ENCODE data around the gene SLC6A9.

GRCh38 chr1:43958351-43959255 is 72.7 kb downstream of the SLC6A9 start:
- no peak for TF ChIP-seq CTCF (conservative IDR thresholded peaks at IDR 0.05; ENCODE audit: low read depth in 2 of 2)
- TF ChIP-seq EZH2 (IDR thresholded peaks at IDR 0.05; ENCODE audit: low read depth, unreplicated experiment), result no peak
- TF ChIP-seq POLR2AphosphoS5 (IDR thresholded peaks at IDR 0.05; ENCODE audit: low read depth), result no peak
- TF ChIP-seq, protein P1, sequence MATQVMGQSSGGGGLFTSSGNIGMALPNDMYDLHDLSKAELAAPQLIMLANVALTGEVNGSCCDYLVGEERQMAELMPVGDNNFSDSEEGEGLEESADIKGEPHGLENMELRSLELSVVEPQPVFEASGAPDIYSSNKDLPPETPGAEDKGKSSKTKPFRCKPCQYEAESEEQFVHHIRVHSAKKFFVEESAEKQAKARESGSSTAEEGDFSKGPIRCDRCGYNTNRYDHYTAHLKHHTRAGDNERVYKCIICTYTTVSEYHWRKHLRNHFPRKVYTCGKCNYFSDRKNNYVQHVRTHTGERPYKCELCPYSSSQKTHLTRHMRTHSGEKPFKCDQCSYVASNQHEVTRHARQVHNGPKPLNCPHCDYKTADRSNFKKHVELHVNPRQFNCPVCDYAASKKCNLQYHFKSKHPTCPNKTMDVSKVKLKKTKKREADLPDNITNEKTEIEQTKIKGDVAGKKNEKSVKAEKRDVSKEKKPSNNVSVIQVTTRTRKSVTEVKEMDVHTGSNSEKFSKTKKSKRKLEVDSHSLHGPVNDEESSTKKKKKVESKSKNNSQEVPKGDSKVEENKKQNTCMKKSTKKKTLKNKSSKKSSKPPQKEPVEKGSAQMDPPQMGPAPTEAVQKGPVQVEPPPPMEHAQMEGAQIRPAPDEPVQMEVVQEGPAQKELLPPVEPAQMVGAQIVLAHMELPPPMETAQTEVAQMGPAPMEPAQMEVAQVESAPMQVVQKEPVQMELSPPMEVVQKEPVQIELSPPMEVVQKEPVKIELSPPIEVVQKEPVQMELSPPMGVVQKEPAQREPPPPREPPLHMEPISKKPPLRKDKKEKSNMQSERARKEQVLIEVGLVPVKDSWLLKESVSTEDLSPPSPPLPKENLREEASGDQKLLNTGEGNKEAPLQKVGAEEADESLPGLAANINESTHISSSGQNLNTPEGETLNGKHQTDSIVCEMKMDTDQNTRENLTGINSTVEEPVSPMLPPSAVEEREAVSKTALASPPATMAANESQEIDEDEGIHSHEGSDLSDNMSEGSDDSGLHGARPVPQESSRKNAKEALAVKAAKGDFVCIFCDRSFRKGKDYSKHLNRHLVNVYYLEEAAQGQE (IDR thresholded peaks at IDR 0.05; ENCODE audit: unreplicated experiment), result no peak
- TF ChIP-seq JUNB (IDR thresholded peaks at IDR 0.05; ENCODE audit: unreplicated experiment), result no peak
- no peak for TF ChIP-seq NANOG (IDR thresholded peaks at IDR 0.05; ENCODE audit: borderline replicate concordance)
- TF ChIP-seq CREB1 (CRISPR knock-in tag; IDR thresholded peaks at IDR 0.05; ENCODE audit: low read depth), result no peak
- TF ChIP-seq, protein P2, sequence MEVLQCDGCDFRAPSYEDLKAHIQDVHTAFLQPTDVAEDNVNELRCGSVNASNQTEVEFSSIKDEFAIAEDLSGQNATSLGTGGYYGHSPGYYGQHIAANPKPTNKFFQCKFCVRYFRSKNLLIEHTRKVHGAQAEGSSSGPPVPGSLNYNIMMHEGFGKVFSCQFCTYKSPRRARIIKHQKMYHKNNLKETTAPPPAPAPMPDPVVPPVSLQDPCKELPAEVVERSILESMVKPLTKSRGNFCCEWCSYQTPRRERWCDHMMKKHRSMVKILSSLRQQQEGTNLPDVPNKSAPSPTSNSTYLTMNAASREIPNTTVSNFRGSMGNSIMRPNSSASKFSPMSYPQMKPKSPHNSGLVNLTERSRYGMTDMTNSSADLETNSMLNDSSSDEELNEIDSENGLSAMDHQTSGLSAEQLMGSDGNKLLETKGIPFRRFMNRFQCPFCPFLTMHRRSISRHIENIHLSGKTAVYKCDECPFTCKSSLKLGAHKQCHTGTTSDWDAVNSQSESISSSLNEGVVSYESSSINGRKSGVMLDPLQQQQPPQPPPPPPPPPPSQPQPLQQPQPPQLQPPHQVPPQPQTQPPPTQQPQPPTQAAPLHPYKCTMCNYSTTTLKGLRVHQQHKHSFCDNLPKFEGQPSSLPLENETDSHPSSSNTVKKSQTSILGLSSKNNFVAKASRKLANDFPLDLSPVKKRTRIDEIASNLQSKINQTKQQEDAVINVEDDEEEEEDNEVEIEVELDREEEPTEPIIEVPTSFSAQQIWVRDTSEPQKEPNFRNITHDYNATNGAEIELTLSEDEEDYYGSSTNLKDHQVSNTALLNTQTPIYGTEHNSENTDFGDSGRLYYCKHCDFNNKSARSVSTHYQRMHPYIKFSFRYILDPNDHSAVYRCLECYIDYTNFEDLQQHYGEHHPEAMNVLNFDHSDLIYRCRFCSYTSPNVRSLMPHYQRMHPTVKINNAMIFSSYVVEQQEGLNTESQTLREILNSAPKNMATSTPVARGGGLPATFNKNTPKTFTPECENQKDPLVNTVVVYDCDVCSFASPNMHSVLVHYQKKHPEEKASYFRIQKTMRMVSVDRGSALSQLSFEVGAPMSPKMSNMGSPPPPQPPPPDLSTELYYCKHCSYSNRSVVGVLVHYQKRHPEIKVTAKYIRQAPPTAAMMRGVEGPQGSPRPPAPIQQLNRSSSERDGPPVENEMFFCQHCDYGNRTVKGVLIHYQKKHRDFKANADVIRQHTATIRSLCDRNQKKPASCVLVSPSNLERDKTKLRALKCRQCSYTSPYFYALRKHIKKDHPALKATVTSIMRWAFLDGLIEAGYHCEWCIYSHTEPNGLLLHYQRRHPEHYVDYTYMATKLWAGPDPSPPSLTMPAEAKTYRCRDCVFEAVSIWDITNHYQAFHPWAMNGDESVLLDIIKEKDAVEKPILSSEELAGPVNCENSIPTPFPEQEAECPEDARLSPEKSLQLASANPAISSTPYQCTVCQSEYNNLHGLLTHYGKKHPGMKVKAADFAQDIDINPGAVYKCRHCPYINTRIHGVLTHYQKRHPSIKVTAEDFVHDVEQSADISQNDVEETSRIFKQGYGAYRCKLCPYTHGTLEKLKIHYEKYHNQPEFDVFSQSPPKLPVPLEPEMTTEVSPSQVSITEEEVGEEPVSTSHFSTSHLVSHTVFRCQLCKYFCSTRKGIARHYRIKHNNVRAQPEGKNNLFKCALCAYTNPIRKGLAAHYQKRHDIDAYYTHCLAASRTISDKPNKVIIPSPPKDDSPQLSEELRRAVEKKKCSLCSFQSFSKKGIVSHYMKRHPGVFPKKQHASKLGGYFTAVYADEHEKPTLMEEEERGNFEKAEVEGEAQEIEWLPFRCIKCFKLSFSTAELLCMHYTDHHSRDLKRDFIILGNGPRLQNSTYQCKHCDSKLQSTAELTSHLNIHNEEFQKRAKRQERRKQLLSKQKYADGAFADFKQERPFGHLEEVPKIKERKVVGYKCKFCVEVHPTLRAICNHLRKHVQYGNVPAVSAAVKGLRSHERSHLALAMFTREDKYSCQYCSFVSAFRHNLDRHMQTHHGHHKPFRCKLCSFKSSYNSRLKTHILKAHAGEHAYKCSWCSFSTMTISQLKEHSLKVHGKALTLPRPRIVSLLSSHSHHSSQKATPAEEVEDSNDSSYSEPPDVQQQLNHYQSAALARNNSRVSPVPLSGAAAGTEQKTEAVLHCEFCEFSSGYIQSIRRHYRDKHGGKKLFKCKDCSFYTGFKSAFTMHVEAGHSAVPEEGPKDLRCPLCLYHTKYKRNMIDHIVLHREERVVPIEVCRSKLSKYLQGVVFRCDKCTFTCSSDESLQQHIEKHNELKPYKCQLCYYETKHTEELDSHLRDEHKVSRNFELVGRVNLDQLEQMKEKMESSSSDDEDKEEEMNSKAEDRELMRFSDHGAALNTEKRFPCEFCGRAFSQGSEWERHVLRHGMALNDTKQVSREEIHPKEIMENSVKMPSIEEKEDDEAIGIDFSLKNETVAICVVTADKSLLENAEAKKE (CRISPR knock-in tag; IDR thresholded peaks at IDR 0.05), result no peak

All from GM23338 (cell line).